BE2C (cell line): ENCODE results near the gene ACOT7.
A peak's percentile ranks its signal among the peaks of the same experiment; 100 is the strongest.

Source experiments
- DNase-seq: peaks from one replicate; pipeline ENCODE4 v3.0.0-alpha.2; 2020
- H3K27me3 ChIP-seq: fragments of 250-450 bp; sonication (Bioruptor Pico); 2 replicates; pipeline ENCODE4 v1.5.1; 2020; ENCODE audit warnings: mild to moderate bottlenecking
- H3K36me3 ChIP-seq: fragments of 250-450 bp; sonication (Bioruptor Pico); 2 replicates; pipeline ENCODE4 v1.5.1; 2020; ENCODE audit warnings: mild to moderate bottlenecking
- H3K4me1 ChIP-seq: fragments of 250-450 bp; sonication (Bioruptor Pico); 2 replicates; pipeline ENCODE4 v1.5.1; 2020
- H3K4me3 ChIP-seq: 2 replicates; pipeline ENCODE4 v1.5.1; 2011; ENCODE audit warnings: low read depth, low read length
- H3K9me3 ChIP-seq: fragments of 250-450 bp; sonication (Bioruptor Pico); 2 replicates; pipeline ENCODE4 v1.5.1; 2020
- TF ChIP-seq, protein P1 (sequence below): IDR thresholded peaks from 2 replicates; pipeline ENCODE4 v1.5.1; 2012; ENCODE audit warnings: mild to moderate bottlenecking, low read depth, low read length

ACOT7 gene

DNA sequence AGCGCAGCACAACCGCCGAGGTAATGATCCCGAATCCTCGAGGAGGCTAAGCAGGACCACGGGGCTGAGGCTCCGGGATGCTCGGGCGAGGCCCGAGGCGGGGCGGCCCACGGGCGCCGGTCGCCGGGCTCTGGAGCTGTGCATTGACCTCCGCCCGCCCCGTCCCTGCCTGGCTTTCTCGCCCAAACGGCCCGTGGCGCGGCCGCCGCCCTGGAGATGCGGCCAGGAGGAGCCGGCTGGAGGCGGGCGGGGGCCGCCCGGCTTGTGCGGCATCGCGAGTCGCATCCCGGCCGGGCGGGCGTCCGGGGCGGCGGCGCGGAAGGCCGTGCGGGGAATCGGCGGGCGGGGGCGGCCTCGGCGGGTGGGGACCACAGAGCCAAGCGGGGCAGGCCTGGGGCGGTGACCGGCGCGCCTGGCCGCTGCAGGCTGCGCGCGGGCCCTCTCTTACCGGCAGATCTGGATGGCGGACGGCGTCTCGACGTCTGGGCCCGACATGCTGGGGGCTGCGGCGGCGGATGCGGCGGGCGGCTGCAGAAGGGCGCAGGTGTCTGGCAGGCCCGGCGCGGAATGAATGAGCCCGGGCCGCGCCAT, 663 bp downstream of the ACOT7 start:
- Histone ChIP-seq H3K9me3 (no peaks in the 10 kb centered on the region), H3K36me3 (no peaks in the 10 kb centered on the region), H3K27me3 (no peaks in the 10 kb centered on the region), H3K4me1 (no peaks in the 10 kb centered on the region), H3K4me3 (peak overlapping the region; percentile 66)
- no peak for DNase-seq
- TF ChIP-seq, protein P1, sequence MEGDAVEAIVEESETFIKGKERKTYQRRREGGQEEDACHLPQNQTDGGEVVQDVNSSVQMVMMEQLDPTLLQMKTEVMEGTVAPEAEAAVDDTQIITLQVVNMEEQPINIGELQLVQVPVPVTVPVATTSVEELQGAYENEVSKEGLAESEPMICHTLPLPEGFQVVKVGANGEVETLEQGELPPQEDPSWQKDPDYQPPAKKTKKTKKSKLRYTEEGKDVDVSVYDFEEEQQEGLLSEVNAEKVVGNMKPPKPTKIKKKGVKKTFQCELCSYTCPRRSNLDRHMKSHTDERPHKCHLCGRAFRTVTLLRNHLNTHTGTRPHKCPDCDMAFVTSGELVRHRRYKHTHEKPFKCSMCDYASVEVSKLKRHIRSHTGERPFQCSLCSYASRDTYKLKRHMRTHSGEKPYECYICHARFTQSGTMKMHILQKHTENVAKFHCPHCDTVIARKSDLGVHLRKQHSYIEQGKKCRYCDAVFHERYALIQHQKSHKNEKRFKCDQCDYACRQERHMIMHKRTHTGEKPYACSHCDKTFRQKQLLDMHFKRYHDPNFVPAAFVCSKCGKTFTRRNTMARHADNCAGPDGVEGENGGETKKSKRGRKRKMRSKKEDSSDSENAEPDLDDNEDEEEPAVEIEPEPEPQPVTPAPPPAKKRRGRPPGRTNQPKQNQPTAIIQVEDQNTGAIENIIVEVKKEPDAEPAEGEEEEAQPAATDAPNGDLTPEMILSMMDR: no peak

DNA sequence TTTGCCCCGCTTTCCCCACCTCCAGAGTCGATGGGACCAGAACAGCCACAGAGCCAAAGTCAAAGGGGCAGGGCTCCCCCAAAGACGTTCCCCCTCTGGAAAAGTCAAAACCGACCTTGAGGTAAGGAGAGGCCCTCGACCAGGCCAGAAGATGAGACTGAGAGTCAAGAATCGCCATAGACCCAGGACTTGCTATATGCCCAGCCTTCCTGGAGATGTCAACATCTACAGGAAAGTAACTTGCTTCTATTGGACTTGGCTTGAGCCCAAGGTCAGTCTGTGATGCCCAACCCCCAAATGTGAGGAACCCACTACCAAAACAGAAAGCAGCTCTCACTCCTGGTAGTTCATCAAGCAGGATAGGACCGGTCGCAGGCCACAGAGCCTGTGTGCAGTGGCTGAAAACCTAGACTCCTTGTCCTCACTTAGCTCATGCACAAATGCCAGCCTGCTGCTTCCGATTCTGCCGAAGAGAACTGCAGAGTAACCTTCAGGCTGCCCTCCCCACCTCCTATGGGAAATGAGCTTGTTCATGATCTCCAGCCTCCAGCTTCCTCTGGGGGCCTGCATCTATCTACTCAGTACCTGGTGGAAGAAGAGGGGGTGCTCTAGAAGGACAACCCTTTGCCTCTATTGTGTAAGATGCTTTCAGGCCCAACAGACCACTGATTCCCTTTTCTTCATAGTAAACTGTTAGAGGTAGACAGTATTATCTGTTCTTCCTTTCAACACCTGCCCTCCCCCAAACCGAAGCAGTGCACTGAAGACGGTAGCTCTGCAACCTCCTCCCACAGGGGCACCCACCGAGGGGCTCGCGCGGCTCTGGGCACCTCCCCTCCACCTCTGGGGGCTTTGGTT, 1.4 kb downstream of the ACOT7 start:
- no peak for DNase-seq
- Histone ChIP-seq H3K27me3 (no peaks in the 10 kb centered on the region), H3K9me3 (no peaks in the 10 kb centered on the region), H3K4me3 (peak overlapping the region; percentile 66), H3K36me3 (no peaks in the 10 kb centered on the region), H3K4me1 (no peaks in the 10 kb centered on the region)
- TF ChIP-seq, protein P1: no peak

DNA sequence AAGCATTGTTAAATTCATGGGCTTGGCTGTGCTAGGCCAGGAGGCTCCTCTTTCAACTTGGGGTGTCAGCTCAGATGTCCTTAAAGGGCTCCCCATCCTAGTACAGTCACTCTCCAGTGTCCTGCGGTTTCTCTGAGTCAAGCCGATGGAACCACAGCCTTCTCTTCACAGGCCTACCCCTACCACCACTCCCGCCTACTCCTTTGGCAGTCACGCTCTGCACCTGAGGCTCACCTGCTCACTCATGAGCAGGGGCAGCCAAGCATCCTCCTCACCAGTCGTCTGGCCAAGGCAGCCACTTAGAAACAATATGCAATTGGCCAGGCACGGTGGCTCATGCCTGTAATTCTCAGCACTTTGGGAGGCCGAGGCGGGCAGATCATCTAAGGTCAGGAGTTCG, 3.6 kb downstream of the ACOT7 start:
- H3K4me1 ChIP-seq: no peaks in the 10 kb centered on the region
- no peak for DNase-seq
- TF ChIP-seq, protein P1: no peak
- H3K36me3 ChIP-seq: no peaks in the 10 kb centered on the region
- H3K27me3 ChIP-seq: no peaks in the 10 kb centered on the region
- H3K9me3 ChIP-seq: no peaks in the 10 kb centered on the region
- H3K4me3 ChIP-seq: no peak overlapping the region

DNA sequence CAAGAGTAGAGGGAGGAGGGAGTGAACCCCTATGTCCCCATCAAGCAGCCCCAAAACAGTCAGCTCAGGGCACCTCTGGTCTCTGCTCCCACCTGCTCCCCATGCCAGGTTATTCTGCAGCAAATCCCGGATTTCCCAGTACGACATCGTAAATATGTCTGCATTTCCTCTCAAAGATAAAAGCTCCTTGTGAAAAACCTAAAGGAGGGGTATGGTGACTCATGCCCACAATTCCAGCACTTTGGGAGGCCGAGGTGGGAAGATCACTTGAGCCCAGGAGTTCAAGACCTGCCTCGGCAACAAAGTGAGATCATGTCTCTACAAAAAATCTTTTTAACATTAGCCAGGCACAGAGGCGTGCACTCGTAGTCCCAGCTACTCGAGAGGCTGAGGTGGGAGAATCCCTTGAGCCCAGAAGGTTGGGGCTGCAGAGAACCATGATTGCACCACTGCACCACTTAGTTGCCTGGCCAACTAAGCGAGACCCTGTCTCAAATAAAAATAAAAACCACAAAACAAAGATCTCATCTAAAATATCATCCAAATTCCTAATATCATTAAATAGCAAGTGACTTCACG, 7.1 kb downstream of the ACOT7 start:
- Histone ChIP-seq H3K36me3 (no peaks in the 10 kb centered on the region), H3K9me3 (no peaks in the 10 kb centered on the region), H3K27me3 (no peaks in the 10 kb centered on the region), H3K4me1 (no peaks in the 10 kb centered on the region), H3K4me3 (no peak overlapping the region)
- no peak for DNase-seq
- TF ChIP-seq, protein P1: no peak

DNA sequence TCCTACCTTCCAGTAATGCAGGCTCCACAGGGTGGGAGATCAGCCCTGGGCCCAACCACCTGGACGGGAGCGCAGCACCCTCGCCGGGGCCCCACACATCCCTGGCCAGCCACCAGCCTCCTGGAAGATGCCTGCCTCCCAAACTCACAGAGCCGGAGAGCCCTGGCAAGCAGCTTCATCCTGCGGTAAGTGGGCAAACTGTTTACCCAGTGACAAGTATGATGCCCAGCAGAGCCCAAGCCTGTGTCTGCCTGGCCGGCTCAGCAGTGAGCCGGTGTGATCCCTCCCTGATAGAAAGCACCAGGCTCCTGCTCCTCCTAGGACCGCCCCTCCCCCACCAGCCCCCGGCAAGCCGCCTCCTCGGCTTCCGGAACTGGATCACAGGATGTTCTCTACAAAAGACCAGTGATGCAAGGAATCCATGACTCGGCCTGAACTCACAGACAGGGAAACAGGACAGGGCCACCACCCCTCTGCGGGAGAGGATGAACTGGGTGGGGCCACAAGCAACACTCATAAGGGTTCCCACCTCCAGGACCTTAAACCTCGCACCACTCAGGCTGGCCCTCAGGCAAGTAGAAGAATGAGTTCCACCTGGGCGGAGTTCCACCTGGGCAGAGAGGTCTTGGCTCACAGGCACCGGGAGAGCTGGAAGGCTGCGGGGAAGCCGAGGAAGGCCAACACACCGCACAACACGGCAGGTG, 7.9 kb downstream of the ACOT7 start:
- DNase-seq: peak; percentile 80
- no peaks in the 10 kb centered on the region for H3K27me3 ChIP-seq
- no peaks in the 10 kb centered on the region for H3K4me1 ChIP-seq
- H3K9me3 ChIP-seq: no peaks in the 10 kb centered on the region
- TF ChIP-seq, protein P1: no peak
- H3K4me3 ChIP-seq: peak overlapping the region; percentile 42
- H3K36me3 ChIP-seq: no peaks in the 10 kb centered on the region
